ENCODE data around the gene STUB1.

Gene STUB1

GRCh38 chr16:679814-680624 lies at the start of gene STUB1:
STUB1 (plus strand) TSS chr16:680410; CDS start chr16:680526, 116 bp downstream.
- FAIRE-seq = no peak

DNA sequence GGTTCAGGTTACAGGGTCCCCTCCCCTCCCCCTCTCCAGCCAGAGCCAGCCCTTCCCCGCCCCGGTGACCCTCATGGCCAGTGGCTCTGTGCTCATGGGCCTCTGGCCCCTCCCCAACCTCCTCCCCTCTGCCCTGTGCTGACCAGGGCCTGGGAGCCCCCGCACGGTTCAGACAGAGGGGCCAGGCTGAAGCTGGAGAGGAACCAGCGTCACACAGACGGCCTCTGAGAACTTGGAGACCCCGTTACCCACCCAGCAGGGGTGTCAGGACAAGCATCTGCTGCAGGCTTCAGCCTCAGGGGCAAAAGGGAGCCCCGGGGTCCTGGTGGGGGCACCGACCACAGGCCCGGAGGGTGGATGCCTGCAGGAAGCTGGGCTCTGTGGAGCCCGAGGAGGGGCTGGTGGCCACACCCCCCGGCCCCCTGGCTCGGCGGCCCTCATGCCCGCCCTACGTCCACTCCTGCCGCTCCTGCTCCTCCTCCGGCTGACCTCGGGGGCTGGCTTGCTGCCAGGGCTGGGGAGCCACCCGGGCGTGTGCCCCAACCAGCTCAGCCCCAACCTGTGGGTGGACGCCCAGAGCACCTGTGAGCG lies 49.3 kb upstream of the STUB1 start, which contains the start of gene WFIKKN1:
WFIKKN1 (plus strand) TSS at position 171 of the 591 bp plus-strand sequence; CDS start at position 440, 269 bp downstream.
- FAIRE-seq = no peak

DNA sequence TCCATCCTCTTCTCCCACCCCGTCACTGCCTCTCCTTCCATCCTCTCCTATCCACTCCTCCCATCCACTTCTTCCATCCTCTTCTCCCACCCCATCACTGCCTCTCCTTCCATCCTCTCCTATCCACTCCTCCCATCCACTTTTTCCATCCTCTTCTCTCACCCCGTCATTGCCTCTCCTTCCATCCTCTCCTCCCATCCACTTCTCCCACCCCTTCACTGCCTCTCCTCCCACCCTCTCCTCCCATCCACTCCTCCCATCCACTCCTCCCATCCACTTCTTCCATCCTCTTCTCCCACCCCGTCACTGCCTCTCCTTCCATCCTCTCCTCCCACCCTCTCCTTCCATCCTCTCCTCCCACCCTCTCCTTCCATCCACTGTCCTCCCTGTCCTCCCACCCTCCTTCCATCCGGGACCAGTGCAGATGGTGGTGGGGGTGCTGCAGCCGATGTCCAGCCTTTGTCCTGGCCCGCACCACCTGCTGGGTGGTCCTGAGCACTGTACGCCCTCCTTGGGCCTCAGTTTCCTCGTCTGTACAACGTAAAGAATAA lies 48.3 kb upstream of the STUB1 start:
- FAIRE-seq = no peak

- FAIRE-seq = no peak
Measured at GRCh38 chr16:632486-633335, 47.5 kb upstream of the STUB1 start.

GRCh38 chr16:633336-634050 lies 46.7 kb upstream of the STUB1 start:
- no peak for FAIRE-seq

DNA sequence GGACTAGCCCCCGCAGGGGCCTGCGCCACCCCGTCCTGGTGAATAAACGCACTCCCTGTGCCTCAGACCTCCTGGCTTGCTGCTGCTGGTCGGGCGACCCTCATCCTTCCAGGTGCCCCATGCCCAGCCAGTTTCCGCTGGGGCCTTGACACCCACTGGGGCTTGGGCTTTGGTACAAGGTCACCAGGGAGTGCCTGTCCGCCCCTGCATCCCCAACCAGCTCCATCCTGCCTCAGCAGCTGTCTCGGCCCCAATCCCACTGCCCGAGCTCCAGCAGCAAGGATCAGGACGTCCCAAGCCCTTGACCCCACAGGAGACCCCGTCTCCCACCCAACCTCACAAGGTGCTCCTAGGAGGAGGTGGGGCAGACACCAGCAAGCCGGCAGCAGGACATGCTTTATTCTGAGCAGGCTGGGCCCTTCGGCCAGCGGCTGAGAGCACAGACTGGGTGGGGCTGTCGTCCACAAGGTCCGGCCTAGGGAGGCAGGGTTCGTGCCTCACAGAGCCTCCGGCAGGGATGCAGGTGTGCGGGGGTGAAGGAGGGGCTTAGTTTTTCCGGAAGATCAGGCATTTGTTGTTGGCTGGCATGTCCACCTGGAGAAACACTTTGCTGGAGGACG lies 46.0 kb upstream of the STUB1 start:
- FAIRE-seq = no peak

DNA sequence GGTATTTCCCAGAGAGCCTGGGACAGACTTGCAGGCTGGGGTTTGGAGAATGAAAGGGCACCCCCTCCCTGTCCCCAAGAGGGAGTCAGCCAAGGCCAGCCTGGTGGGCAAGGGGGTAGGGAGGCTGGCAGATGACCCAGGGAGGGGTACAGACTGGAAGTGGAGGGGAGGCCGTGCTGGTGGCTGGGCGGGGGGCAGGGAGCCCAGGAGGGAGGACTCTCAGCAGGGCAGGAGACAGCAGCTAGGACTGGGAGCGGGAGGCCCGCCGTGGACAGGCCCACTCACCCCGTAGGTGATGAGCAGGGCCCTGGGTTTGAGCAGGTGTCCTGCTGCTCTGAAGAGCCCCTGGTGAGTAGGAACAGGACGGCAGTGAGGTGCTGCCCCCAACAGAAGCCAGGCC lies 45.2 kb upstream of the STUB1 start:
- FAIRE-seq = no peak

DNA sequence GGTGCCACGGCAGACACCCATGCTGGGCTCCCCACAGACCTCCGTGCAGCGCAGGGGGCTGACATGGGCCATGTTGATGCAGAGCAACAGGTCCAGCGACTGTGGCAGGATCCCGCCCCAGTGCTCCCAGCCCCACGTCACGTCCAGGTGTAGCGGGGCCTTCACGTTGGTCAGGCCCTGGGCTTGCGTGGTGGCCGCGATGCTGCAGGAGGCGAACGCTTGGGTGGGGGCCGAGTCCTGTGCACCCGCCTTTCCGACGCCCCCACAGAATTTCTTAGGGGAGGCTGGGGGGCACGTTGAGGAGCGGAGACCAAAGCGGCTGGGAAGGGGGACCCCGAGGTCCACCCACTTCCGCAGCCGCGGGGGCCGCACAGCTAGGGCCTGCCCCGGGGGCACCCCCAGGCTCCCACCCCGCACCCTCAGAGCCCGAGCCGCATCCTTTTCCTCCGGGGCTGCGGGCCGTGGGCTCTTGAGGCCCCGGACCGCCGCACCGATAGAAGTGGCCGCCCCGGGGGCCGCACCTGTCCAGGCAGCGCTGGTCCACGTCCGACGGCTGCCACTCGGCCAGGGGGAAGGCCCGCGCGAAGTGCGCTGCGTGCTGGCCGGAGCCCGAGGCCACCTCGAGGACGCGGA lies 44.5 kb upstream of the STUB1 start:
- no peak for FAIRE-seq

GRCh38 chr16:636206-637080 lies 43.8 kb upstream of the STUB1 start, which contains the start of gene METTL26:
METTL26 (minus strand) TSS chr16:636305; CDS start chr16:636290, 15 bp downstream.
- no peak for FAIRE-seq

DNA sequence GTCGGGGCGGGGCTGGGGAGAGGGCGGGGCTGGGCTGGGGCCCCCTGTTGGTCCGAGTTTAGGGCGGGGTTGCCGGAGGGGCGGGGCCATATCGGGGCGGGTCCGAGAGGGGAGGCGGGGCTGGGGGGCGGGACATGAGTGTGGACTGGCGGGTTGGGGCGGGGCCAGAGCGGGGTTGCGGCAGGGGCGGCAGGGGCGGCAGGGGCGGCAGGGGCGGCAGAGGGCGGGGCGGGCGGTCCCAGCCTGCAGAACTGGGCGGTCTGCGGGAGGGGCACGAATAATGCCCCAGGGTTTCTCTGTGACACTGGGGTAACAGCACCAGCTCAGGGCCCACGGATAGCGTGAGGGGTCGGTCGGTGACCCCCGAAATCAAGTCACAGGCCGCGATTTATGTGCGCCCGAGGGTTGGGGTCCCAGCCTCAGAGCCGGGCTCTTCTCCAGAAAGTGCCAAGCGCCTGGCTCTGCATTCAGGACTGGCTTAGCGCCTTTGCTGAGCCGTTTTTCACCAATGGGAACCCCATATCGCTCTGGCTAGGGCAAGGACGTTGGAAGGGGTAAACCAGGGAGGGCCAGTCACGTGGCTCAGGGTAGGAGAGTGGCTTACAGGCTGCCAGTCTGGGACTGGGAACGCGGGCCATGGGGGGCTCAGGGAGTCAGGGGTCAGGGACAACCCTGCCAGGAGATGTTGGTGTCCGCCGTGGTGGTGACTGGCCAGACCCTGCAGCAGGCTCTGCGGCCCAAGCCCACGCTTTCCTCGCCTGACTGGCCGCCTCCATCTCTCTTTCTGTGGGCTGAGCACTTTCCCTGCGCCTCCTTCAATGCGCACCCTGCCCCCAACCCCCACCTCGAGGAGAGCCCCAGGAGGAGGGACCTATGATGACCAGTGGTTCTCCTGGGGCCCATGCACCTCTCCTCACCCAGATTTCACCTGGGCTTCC lies 42.9 kb upstream of the STUB1 start:
- FAIRE-seq = no peak

DNA sequence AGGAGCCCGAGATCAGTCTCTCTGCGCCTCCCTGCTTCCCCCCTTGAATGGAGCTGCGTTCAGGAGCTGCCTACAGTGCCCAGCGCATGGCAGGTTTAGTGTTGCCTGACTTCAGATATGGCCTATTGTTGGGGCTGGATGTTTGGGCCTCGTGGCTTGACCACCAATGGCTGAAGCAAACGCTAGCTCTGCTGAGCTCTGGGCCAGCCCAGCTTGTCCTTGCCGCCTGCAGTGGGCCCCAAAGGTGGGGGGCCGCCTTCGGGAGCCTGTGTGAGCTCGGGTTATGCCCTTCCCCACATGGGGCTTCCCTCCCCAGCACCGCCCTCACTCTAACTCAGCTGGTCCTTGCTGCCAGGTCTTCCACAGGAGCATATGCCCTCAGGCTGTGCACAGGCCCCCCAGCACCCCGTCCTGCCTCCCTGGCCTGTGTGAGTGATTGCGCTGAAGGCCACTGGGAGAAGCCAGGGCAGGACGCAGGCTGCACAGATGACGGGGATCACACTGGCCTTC lies 42.1 kb upstream of the STUB1 start:
- FAIRE-seq = no peak

- no peak for FAIRE-seq
Measured at GRCh38 chr16:638836-639235, 41.4 kb upstream of the STUB1 start.

DNA sequence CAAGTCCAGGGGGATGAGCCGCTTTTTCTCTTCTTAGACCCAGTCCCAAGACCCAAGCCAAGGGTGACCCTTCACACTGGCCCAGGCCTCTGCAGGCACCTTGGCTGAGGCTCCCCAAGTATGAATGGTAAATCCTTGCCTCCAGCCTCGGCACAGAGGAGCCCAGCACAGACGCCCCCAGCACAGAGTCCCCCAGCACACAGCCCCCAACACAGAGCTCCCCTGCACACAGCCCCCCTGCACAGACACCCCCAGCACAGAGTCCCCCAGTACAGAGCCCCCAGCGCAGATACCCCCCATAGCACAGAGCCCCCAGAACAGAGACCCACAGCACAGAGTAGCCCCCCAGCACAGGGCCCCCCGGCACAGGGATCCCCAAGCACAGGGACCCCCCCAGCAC lies 39.6 kb upstream of the STUB1 start:
- no peak for FAIRE-seq

- FAIRE-seq = no peak
Measured at GRCh38 chr16:641326-642188, 38.7 kb upstream of the STUB1 start, which contains the start of gene MCRIP2. MCRIP2 (plus strand) TSS chr16:641828; CDS start chr16:641992, 164 bp downstream.

- FAIRE-seq = no peak
Measured at GRCh38 chr16:642189-643049, 37.8 kb upstream of the STUB1 start.

- FAIRE-seq = no peak
Measured at GRCh38 chr16:643050-643368, 37.2 kb upstream of the STUB1 start.

GRCh38 chr16:644556-644955 lies 35.7 kb upstream of the STUB1 start:
- no peak for FAIRE-seq
